HPDE6-E6E7 (cell line): ENCODE results near the gene DNAJA4.
A peak's percentile ranks its signal among the peaks of the same experiment; 100 is the strongest.

Source experiments
- DNase-seq: peaks from one replicate; pipeline ENCODE4 v3.0.0; 2011; ENCODE audit warnings: missing footprints; ENCODE audit errors: extremely low spot score

Gene DNAJA4

DNA sequence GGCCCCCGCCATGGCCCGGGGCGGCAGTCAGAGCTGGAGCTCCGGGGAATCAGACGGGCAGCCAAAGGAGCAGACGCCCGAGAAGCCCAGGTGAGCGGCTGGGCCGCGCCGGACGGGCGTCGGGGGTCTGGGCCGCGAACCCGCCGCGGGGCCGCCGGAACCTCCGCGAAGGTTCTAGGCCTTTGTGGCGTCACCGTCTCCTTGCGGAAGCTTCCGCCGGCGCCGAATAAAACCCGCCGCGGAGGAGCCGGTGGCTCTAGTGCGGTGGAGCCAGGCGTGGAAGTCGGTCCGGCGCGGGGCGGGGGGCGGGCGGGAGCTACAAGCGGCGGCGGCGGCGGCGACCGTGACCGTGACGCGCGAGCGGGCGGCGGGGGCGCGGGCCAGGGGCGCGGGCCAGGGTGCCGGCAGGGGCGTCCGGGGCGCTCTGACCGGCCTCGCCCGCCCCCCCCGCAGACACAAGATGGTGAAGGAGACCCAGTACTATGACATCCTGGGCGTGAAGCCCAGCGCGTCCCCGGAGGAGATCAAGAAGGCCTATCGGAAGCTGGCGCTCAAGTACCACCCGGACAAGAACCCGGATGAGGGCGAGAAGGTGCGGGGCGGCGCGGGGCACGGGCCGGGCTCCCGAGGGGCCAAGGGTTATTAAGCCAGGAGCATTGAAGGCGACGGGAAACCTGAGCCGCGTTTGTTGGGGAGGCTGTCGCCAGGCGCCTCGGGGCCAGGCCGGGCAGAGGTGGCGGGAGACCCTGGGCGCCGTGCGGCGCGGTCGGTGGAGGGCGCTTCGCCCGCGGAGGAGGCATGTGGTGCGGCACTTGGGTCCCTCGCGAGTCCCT lies at the start of gene DNAJA4:
DNAJA4 (plus strand) TSS at position 259 of the 833 bp plus-strand sequence; CDS start at position 461, 202 bp downstream.
- DNase-seq, result no peak

DNA sequence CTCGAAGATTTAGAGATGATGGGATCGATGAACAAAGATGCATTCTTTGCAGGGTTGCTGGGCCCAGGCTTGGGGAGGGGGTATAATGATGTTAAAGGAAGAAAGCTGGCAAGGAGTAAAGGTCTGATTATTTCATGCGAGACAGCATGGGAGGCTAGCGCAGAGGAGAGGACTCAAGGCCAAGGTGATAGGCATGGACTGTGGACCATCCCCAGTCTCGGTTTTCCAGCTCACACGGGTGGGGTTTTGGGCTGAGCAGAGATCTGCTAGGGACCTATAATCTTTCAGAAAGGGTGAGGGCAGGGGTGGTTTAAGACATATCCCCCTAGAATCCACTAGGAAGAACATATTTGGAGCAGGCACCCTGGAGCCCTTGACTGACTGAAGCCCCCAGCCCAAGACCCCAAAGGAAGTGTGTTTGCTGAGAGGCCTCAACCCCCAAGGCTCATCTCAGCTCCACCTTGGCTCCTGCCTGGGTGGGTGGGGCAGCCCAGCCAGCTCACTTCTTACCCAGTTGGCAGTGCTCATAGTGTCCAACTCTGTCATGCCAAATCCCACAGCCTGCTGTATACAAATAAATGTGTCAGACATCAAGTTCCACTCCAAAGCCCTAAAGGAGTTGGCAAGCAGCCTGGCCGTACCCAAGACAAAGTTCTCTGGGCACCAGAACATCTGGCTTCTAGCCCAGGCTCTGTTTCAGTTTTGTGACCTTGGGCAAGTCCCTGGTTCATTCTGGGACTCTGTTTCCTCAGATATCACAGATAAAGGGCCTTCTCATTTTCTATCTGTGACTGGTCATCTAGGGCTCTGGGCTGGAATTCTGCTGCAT lies 47.9 kb upstream of the DNAJA4 start:
- no peak for DNase-seq

DNA sequence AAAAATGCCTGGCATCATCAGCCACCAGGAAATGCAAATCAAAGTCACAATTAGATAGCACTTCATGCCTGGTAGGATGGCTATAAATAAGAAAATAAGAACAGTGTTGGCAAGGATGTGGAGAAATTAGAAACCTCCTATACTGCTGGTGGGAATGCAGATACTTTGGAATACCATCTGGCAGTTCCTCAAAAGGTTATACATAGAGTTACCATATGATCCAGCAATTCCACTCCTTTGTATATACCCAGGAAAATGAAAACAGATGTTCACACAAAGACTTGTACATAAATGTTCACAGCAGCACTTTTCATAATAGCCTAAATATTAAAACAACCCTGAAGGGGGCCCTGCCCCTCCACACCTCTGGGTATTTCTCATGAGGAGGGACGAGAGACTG lies 43.6 kb upstream of the DNAJA4 start:
- no peak for DNase-seq

DNA sequence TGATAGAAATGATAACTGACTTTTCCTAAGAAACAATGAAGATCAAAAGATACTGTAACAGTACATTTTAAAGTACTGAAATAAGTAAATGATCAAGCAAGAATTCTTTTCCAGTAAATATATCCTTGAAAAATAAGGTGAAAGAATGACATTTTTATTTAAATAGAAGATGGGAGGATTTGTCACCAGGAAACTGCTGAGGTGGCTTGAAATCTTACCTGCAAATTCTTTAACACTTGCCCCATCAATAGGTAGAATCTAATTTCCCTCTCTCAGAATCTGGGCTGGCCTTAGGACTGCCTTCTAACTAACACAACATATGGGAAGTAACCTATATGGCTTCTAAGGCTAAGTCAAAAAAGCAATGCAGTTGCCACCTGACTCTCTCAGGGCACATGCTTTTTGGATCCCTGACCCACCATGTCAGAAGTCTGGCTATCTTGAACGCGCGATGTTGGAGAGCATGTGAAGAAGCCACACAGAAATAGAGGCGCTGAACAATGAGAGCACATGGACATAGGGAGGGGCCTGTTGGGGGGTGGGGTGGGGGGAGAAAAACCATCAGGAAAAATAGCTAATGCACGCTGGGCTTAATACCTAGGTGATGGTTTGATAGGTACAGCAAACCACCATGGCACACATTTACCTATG lies 41.5 kb upstream of the DNAJA4 start:
- no peak for DNase-seq

DNA sequence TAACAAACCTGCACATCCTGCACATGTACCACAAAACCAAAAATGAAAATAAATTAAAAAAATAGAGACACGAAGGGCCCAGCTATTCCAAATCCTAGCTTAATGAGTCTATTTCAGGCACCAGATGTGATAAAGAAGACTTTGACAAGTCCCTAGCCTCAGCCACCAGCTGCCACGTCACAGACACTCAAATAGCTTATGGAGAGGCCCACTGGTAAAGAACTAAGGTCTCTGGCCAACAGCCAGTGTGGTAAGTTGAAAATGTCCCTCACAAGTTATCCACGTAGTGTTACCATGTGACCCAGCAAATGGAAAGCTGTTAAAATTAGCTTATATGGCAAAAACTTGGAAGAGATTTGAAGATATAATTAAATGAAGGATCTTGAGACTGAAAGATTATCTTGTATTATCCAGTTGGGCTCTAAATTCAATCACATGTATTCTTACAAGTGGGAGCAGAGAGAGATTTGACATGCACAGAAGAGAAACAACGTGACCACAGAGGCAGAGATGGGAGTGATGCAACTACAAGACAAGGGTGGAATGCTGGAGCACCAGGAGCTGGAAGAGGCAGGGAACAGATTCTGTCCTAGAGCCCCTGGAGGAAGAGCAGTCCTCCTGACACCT lies 40.9 kb upstream of the DNAJA4 start:
- no peak for DNase-seq

DNA sequence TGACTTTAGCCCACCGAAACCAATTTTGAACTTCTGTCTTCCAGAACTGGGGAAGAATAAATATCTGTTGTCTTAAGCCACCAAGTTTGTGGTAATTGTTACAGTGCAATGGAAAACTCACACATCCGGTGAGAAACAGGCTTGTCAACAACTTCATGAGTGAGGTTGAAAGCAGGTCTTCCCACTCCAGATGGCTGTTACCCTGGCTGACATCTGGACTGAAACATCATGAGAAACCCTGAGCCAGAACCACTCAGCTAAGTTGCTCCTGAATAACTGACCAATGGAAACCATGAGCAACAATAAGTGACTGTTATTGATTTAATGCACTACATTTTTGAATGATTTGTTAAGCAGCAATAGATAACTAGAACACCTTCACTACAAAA lies 40.3 kb upstream of the DNAJA4 start:
- no peak for DNase-seq

DNA sequence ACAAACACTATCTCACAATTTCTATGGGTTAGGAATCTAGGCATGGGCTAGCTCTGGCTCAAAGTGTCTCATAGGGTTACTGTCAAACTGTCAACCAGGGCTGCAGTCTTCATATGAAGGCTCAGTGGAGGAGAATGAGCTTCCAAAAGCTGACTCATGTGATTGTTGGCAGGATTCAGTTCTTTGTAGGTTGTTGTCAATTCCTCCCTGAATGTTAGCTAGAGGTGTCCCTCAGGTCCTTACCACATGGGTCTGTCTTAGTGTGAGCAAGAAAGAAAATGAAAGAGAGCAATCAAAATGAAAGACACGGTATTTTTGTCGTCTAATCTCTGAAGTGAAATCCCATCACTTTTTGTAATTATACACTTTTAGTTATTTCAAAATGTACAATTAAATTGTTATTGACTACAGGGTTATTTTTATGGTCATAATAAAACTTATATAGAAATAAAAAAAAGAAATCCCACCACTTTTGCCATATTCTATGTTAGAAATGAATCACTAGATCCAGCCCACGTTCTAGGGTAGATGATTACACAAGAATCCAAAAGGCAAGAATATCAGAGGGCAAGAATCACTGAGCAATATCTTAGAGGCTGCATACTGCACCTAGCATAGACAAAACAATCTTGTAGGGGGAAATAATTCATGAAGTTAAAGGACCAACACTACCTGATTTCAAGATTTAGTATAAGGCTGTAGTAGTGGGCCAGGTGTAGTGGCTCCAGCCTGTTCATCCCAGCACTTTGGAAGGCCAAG lies 38.4 kb upstream of the DNAJA4 start:
- DNase-seq, result no peak

DNA sequence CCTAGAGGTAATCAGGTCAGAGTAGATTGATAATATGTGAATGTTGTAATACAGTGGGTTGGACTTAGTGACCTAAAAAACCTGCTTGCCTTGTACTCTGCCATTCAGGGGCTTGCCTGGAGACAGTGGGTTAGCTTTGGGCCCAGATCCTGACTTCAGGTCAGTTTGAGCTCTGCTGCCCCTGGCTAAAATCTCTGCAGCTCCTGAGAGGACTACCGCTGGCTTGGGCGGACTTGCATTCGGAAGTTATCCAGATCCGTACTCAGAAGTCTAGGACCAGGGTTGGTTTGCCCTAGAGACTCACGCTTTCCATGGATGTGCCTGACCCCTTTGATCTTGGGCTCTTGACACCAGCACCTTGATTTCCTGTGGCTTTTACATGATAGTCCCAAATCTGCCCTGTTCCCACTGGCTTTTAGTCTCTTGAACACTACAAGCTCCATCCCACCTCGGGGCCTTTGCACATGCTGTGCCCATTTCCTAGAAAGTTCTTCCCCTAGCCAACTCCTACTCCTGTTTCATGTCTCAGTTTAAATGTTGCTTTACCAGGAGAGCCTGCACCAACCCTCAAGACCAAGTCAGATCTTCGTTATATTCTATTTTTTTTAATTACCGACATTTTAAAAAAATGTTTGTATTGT lies 35.9 kb upstream of the DNAJA4 start:
- no peak for DNase-seq

DNA sequence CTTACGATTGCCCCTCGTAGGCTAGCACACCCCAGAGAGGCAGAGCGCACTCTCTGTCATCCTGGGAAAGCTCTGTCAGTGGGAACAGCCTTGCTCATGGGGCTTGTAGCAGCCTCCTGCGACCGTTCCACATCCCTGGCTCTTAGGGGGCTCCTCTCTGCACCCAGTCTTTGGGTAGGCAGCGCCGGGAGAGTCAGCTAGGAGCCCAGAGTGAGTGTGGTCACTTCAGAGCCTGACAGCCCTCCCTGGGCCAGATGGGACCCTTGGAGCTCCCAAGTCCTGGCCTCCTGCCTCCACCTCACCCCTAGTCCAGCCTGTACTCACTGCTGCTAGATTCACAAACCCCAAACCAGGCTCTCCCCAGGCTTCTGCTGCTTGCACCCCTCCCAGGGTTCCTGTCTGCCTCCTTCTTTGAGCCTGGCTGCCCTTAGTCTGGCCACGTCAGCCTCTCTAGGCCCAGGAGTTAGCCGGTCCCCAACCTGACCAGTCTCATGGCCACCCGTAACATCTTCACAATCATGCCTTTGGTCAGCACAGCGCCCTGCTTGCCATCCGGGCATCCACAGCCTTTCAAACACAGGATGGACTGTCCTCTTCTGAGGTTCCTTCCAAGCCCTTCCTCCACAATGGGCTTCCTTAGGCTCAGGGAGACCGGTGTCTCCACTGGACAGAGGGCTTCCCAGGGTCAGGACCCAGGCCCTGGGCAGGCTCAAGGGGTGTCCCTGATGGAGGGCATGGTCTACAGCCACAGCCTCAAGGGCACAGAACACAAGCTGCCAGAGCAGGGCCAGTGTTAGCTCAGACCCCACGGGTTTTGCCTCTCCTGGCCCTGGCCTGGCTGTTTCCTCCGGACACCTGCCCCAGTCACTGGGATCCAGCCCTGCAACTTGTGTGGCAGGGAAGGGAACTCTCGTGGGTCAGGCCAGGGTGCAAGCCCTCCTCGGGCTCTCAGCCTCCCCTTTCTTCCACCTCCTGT lies 34.6 kb upstream of the DNAJA4 start:
- no peak for DNase-seq

DNA sequence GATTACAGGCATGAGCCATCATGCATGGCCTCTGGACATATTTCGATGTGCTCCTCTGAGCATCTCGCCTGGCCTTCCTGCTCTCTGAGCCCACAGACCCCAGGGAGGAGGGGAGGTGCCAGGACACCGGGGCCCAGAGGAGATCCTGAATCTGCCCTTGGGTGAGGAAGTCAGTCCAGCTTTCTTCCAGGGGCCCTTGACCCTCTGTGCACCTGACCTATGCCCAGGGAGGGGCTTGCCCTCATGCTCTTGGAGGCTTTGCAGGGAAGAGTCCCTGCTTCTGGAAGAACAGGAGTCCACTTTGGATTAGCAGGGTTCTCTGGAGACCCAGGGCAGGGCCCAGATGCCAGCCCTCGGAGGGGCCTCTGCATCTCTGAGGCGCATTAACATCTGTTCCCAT lies 31.4 kb upstream of the DNAJA4 start:
- no peak for DNase-seq

DNA sequence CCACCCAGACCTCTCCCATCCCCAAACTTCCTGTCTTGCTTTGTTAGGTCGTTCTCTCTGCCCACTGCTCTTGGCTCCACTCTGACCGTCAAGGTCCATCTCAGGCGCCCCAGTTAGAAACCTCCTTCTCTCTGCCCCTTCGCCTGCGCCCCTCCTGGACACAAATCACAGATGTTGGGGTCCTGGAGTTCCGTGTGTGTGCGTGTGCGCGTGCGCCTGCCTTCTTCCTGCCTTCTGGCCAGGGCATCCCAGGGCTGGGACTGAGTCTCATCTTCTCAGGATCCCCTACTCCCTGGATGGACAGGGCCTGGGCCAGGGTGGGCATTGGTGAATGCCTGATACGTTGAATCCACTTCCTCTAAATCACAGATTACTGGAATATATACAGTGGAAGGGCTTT lies 30.9 kb upstream of the DNAJA4 start:
- DNase-seq, result no peak

DNA sequence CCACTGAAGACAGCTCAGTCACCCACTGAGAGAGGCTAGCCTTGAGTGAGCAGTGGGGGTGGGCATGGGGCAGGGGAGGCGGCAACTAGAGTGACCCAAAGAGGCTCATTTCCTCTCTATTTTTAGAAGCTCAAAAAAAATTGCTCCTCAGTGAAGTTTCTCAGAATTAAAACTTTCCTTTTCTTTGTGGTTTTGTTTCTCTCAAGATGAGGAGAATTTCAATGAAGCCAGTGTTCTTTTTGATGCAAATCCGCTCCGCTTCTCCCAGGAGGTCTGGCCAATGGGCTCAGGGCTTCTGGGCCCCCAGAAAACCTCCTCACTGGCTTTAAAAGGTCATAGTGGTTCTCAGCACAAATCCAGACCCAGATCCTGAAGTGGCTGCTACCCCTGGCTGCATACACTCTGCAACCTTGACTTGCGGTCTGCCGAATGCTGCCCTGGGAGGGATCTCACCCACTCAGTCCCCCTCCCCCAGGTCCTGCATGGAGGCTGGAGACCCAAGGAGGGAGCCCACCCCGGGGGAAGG lies 29.8 kb upstream of the DNAJA4 start, which contains the start of gene ACSBG1:
ACSBG1 (minus strand) TSS at position 51 of the 526 bp plus-strand sequence. CDS start 64 bp downstream, outside the sequence.
- DNase-seq, result no peak

DNA sequence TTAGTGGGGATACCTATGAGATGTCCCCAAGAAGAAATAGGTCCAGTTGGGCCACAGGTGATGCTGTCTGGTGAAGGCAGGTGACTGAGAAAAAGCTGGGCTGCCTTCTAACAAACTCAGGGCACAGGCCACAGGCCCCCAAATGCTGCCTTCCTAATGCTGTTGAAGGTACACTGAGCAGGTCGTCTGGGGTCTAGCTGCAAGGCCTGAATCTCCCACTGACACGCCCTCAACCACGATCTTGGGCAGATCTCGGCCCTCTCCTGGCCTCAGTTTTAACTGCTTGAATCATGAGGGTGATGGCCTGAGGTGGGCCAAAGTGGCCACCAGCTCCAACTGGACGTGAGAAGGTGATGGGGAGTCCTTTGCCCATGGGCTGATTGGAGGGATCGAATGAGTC lies 27.9 kb upstream of the DNAJA4 start:
- DNase-seq, result no peak

DNA sequence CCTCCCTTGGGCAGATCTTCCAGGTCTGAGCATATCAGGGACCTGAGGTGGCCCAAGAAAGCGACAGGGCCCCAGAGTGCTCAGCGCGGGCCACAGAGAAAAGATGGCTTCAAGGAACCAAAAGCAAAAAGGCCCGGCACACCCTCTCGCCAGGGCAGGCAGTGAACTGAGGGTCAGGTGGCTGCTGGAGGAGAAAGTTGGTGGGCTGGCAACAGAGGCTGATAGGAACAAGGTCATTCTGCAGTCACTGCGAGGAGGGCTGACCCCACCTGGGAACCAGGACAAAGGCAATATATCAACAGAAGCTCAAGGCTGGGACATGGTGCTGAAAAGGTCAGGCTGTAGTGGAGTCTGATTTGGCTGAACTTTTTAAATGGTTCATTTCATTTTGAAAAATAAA lies 27.2 kb upstream of the DNAJA4 start:
- DNase-seq, result no peak

DNA sequence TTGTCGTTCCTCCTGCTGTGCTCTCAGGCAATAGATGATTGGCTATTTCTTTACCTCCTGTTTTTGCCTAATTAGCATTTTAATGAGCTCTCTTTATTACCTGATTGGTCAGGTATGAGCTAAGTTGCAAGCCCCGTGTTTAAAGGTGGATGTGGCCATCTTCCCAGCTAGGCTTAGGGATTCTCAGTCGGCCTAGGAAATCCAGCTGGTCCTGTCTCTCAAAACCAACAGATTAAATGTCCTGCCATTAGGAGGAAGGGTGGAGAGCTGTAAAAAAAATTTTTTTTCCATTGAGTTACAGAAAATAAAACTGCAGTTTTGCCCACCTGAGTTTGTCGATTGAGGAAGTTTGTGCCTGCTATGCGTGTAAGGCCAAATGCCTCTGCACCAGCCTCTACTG lies 24.6 kb upstream of the DNAJA4 start:
- no peak for DNase-seq

DNA sequence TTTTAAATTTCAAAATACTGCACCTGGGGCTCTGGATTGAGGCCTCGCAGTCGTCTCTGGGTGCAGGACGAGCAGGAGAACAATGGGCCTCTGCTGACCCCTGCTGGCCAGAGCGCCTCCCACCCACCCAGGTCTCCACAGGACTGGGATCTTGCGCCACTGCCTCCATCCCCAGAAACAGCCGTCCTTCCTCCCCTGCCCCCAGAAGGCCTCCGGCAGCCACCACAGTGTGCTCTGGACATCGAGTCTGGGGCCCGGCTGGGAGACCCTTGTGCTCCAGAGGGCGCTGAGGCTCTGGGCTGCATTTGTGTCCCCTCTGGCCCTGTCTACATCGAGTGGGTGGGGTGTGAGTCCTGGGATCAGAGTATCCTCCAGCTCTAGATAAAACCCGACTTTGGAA lies 23.3 kb upstream of the DNAJA4 start:
- DNase-seq, result peak; percentile 88

DNA sequence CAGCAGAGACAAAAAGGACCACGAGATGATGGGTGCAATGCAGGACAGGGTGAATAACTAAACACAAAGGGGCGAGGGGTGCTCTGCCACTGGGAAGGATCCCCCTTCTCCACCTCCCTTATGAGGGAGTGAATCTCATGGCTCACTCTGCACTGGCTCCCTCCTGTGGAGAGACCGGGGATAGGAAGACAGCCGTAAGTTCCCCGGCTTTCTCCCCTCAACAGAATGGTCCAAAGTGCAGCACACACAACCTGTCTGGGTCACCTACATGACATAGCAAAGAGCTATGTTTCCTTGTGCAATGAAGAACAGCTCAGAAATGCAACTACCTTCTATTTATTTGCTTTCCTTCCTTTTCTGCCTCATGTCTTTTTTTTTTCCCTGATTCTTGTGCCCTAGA lies 22.2 kb upstream of the DNAJA4 start:
- DNase-seq, result no peak

DNA sequence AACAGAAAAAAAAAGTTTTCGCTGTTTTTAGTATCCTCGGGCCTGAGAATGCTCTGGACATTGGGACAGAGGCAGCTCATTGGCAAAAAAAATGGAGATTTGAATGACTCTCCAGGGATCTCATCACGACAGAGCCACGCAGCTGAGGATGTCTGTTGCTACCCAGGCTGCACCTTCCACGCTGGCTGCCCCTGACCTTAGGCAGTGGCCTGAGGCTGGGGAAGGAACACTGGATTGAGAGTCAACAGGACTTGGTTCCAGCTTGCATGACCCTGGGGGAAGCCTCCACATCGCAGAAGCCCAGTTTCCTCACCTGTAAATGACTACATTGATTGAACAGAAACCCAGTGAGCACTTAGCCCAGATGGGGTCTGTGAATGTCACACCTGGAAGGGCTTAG lies 21.3 kb upstream of the DNAJA4 start:
- DNase-seq, result no peak

DNA sequence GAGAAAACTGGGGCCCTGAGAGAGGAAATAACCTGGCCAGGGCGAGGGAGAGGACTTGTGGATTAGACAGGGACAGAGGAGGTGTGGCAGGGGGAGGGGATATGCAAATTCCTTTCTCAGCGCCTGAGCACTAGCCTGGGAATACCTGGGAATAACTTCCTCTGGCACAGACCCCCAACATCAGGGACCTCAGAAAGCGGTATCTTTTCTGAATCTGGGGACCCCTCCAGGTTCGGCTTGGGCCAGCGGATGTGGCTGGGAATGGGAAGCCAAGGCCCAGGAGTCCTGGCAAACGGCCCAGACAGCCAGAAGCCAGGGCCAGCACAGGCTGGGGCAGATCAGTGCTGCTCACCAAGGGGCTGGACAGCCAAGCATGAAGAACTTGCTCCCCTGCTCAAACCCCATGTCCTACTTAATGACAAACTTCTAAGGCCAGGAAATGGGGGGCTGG lies 20.8 kb upstream of the DNAJA4 start:
- DNase-seq, result peak; percentile 51
